Measurements from ENCODE around the gene VAMP4.

DNA sequence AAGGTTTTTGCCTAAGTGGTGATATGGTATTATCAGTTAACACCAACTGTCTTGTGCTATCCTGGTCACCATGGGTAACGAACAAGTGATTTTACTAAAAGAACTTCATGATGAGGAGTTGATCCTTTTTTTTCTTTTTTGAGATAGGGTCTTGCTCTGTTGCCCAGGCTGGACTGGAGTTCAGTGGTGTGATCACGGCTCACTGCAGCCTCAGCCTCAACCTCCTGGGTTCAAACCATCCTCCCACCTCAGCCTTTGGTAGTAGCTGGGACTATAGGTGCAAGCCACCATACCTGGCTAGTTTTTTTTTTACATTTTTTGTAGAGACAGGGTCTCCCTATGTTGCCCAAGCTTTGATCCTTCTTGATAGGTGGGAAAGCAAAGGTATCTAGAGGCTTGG is 44.7 kb upstream of the VAMP4 start:
- no peak for TF ChIP-seq POLR2A (IDR thresholded peaks at IDR 0.05)
- no peak for TF ChIP-seq CTCF (IDR thresholded peaks at IDR 0.05)

All from stomach (tissue), 4 donors.